Mesenteric fat pad (tissue), 1 donor: Measurements from ENCODE around the gene GJC1. TPM values are rescaled to one million over a fixed set of nuclear protein-coding genes. Genes with fewer than 3 reads are reported as not detected.
A peak's percentile ranks its signal among the peaks of the same experiment; 100 is the strongest.

Source experiments
- DNase-seq: peaks from one replicate; pipeline ENCODE4 v3.0.0-alpha.2; 2020; ENCODE audit warnings: low spot score
- total RNA-seq: library from RNA; stranded (reverse); fragmentation: NEBNext Ultra II Directional; extraction: Animal tissue kit (Norgen Biotek cat#: 25700); gene quantifications from one replicate; pipeline ENCODE4 v1.2.1, GENCODE V29; 2021
- donor health status: DM: yes; HTN: yes; CAD: no.

GJC1 gene
- total RNA-seq, 1 donor from 2014 or later, result 17.1 TPM

DNA sequence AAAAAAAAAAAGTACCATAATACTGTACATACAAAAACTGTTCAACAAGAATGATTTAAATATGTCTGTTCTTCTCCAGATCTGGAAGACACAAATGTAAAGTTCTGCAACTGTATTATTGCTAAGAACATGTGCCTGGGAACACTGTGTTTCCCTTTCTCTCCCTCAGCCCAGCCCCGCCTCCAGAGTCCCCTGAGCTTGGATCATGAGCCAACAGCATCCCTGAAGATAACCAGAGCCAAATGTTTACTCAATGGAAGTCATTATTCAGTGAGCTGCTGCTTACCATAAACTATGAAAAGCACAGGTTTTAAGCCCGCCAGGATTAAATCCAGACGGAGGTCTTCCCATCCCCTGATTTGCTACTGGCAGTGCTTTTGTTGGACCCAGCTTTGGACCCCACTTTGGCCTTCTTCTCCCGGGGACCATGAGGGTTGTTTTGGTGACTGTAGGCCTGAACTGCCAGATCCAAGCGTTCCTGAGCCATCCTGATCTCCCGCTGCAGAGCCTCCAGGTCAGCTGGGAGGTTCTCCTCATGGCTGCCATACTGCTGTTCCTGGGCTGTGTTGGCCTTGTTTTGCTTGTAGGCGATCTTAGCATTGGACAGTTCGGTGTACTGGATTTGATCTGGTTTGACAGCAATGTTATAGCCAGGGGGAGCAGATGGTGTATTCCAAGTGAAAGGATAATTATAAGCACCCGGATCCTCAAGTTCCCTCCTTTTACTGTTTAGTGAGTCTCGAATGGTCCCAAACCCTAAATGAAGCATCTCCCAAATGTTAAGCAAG lies 25.6 kb downstream of the GJC1 start:
- no peak for DNase-seq

DNA sequence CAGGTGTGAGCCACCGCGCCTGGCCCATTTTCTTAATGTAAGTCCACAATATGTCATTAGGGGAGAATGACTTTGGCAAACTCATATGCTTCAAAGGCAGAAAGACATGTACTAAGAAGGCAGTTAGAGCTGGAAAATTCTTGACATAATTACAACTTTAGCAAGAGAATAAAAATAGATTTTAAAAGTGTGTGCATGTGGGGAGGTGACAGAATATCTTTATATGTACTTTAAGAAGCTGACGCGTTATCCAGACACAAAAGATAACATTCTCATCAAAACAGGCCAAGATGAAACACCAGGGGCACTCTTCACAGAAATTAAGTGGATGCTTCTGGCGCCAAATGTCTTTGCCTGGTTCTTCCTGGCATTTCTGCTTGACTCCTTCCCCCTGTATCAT lies 28.2 kb downstream of the GJC1 start:
- DNase-seq, result no peak

DNA sequence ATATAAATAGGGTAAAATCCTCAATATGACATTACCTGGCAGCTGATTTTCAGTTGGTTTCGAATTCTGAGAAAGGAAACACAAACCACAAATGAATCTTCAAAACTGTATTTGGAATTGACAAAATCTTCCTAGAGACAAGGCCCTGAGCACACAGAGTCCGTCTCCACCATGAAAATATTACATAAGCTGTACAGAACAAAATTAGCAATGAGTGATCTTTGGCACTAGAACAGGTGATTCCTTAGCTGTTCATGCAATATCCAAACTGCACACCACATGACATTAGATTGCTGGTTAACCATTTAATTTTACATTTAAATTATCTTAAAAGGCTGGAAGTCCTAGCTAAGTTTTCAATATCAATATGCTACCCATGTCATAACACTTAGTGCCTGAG lies 31.7 kb downstream of the GJC1 start:
- no peak for DNase-seq

DNA sequence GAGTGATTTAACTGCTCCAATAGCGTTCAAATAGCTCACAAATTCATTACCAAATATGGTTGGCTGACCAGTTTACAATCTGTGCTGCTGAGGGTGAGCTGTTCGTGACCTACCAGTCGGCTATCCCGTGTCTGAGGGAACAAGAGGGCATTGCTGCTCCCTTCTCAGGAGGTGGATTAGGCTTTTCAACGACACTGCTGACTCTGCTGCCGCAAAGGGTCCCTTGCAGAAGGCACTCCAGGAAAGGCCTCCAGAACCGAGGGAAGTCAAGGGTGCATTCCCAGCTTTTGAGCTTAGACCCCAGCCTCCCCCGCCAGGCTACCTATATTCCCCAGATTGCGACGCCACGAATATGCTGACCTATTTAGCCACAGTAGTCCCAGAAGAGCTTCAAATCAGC lies 32.3 kb downstream of the GJC1 start:
- DNase-seq, result no peak

DNA sequence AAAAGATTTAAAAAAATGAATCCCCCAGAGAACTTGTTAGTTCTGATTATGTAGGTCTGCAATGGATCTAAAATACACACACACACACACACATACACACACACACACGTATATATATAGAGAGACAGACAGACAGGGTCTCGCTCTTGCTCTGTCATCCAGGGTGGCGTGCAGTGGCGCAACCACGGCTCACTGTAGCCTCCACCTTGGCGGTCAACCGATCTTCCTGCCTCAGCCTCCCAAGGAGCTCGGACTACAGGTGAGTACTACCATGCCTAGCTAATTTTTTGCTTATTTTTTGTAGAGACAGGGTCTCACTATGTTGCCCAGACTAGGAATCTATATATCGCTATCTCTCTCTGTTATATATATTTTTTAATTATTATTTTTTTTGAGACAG lies 33.4 kb downstream of the GJC1 start:
- peak; percentile 35 for DNase-seq

DNA sequence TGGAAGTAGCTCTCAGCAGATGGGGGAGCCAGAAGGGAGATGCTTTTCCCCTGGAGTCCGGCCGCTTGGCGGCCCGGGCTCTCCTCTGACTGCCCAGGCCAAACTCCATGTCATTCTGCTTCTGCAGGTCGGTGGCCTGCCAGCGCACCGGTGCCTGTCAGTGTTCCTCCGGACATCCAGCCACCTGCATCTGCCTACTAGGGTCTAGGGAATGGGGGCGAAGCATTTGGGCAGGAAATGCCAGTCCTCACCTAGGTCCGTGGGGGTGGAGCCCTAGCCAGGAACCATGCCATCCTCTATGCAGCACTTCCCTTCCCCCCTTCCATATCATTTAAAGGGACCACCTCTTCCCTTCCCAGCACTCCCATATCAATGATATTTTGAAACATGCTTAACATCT lies 34.2 kb downstream of the GJC1 start:
- peak; percentile 84 for DNase-seq

DNA sequence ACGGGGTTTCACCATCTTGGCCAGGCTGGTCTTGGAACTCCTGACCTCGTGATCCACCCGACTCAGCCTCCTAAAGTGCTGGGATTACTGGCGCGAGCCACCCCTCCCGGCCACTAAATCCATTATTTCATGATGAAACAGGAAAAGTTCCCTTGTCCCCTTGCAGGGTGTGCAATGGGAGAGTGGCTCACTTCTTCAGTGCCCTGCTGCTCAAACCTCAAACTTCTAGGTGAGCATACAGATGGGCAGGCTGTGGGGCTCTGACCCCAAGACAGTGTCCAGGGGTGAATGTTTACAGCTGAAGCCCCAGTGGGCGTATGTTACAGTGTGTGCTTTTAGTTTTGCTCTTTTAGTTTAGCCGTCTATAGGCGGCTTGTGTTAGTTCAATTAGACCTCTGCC lies 34.7 kb downstream of the GJC1 start:
- DNase-seq, result peak; percentile 49

DNA sequence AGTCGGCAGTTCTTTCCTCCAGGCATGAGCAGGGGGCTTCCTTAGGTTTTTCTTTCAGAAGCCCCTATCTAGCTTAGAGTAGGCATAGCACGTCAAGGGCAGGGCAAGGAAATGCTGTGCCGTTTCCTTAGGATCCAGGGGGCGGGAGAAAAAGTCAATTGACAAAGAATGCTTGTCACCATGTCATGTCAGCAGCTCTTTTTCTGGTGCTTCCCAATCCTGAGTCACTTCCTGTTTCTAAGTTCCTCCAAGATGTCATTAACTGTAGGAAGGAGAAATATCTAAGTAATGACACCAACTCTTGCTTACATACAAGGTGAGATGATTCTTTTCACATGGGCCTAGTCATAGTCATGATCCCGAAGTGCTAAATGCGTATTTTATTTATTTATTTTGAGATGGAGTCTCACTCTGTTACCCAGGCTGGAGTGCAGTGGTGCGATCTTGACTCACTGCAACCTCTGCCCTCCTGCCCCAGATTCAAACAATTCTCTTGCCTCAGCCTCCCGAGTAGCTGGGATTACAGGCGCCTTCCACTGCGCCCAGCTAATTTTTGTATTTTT lies 35.2 kb downstream of the GJC1 start:
- peak; percentile 35 for DNase-seq

DNA sequence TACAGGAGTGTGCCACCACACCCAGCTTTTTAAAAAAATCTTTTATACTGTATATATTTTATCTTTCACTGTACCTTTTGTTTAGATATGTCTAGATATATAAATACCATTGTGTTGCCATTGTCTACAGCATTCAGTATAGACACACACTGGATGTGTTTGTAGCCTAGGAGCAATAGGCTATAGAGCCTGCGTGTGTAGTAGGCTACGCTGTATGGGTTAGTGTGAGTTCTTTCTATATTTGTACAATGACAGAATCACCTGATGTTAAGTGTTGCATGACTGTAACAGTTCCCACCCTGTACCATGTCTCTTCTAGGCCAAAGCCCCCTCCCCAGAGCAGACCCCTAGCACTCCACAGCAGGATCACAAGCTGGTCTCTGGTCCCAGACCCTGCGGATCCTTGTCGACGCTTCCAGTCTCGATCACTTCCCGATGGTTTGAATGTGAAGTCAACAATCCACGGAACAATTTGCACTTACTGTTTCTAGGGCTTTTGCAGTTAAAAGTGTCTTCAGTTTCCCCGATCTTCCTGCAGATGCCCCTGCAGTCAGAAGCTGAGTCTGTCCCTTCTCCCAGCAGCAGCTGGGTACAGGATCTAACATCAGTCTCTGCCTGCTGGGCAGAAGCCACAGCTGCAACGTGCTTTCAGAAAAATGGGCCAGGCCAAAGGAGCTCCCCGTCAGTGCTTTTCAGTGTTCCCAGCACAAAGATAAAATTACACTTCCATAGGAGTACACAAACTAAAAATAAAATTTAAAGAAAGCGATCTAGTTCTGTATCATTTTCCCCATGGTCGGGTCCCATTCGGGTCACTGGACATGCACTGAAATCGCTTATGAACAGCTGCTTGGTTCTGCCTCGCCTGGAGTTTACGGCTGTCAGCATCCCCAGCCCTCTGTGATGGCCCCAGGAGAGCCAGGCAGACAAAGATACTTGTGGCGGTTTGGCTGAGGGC lies 35.9 kb downstream of the GJC1 start:
- peak; percentile 43 for DNase-seq

DNA sequence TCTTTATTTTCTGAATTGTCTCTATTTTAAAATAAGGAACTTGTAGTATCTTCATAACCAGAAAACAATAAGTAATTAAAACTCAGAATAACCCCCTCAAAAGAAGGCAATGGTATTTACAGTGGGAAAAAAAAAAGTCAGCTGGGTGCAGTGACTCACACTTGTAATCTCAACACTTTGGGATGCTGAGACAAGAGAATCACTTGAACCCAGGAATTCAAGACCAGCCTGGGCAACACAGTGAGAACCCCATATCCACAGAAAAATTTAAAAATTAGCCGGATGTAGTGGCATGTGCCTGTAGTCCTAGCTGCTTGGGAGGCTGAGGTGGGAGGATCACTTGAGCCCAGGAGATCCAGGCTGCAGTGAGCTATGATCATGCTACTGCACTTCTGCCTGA lies 37.8 kb downstream of the GJC1 start:
- no peak for DNase-seq

DNA sequence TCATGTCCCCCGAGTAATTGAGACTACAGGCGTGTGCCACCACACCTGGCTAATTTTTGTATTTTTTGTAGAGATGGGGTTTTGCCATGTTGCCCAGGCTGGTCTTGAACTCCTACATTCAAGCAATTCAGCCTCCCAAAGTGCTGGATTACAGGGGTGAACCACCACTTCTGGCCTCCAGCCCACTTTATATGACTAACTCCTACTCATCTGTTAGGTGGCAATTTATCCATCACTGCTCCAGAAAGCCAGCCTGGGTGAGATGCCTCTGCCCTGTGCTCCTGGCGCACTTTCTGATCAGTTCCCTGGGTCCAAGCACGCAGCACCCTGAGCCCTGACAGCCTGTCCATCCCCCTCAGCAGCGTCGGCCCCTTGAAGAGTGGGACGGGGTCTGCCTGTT lies 41.9 kb downstream of the GJC1 start:
- DNase-seq, result no peak

DNA sequence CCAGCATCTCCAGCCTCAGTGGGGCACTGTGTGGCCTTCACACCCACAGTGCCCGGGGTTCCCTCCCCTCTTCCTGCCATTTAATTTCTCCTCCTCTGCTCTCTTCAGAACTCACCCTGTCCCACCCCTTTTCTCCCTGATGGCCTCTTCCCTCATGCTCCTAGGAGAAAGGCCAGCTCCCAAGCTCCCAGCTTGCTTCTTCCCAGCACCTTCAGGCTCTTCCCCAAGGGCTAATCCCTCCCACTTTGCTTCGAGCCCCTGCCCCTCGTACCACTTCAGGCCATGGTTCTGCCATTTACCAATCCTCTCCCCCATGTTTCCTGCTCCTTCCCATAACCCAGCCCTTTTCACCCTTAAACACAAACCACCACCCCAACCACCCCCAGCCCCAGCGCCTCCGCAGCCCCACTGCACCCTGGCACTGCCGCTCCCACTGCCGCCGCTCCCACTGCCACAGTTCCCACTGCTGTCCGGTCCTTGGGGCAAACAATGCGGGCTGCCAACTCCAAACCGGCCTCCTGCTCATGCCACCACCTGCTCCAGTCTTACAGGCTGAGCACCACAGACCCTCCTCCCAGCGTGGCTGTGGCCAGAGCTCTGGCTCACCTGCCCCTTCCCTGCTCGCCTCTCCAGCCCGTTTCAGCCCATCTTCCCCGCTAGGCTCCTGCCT lies 42.7 kb downstream of the GJC1 start:
- DNase-seq, result no peak

DNA sequence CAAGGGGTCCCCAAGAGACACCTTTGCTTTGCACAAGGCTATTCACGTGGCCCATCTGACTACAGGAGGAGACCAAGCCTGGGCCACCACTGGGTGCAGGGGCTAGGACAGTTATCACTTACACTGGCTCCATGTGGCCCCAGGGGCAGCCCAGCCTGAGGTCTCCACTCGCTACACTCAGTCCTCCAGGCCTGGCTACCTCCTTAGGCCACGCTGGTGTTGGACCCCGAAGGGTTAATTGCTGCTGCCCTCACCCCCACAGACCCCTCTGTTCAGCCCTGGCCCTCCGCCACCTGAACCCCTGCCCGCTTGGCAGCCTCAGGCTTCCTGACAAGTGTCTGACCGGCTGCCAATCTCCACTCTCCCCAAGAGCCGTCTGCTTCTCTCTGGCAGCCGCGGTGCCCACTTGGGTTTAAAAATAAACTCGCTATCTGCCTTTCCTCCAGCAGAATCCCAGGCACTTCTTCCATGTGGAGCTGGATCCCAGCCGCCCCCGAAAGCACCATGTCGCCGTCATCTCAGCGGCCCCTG lies 43.5 kb downstream of the GJC1 start:
- DNase-seq, result no peak

DNA sequence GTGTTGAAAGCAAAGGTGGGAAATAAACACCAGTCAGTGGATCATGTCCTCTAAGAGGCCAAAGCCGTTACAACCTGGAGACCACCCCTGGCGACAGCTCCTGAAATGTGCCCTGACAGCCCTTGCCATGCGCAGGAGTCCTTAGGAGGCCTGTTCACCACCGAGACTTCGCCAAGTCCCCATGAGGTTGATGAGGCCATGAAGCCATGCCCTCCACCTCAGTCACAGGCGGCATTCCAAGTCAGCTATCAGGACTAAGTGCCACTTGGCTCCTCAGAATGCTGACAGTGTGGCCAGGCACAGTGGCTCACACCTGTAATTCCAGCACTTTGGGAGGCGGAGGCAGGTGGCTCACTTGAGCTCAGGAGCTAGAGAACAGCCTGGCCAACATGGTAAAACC lies 44.2 kb downstream of the GJC1 start:
- no peak for DNase-seq

DNA sequence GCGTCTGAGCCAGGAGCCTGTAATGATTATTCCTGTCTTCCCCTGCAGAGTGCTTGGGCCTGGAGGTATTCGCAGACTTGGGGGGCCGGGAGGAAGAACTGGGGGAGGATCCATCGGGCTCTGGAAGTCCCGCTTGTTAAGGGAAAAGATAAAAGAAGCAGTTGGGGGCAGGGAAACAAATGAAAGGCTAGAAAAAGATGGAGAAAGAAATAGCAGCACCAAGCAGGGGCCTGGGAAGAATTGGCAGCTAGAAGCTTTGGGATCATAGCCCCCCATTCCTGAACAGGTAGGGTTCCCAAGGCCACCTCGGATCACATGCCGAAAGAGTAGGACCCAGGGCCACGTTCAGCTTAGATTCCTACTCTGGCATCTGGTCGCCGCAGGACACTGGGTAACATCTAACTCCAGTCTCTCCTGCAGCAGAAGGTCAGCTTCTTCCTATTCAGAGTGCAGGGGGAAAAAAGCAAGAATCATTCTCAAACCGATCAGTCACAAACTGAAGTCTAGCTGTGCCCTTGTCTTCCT lies 47.7 kb downstream of the GJC1 start:
- DNase-seq, result no peak

DNA sequence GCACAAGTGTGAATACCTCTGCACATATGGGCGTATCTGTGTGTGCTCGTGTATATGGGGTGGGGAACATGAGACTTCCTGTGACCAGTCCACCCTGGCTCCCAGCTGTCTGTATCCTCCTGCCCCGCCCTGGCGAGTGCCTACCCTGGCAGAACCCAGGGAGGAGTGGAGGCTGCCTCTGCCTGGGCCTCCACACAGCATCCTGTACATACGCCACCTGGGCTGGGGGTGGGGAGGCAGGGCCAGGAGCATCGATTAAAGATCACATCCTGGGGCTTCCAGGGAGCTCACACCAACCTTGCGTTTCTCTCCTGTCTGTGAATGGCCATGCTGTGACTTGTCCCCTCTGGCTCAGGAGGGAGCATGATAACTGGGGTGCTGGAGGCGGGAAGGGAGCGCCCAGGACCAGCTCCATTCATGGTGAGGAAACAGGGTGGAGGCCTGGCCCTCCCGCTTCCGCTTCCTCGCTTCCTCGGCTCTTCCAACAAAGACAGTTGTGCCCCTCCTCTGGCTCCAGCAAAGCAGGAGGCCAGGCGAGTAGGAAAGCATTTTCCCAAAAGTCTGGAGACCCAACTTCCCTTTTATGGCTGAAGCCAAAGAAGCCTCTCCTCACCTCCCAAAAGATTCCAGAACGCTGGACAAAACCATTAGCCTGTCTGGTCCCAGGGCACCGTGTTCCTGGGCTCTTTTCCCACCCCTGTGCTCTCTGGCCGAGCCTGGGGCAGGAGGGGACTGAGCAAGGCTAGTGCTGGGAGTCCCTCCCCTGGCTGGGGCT lies 48.3 kb downstream of the GJC1 start:
- no peak for DNase-seq

DNA sequence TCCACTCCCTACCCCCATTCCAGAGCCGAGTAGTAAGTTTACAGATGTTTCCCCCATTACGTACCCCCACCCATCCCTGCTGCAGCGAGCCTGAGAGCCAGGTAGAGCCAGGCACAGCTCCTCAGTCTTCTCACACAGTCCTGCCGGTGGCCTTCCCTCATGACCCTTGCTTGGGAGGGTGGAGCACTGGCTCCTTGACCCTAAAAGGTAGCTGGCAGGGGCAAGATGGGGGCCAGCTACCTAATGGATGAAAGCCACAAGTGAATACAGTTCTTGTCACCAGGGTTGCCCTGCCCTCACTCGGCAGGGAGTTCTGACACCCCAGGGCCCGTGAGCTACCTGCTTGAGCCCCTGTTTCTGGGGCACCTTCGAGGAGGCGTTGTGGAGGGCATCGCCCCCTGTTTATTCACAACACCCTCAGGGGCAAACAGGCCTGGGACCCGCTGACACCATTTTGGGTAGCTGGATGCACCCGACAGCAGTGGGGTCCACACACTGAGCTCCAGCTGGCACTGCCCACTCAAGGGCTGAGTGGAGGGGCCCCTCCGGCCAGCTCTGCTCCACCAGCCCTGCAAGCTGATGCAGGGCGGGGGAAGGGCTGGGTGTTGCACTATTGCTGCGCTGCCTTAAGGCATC lies 49.1 kb downstream of the GJC1 start:
- no peak for DNase-seq

DNA sequence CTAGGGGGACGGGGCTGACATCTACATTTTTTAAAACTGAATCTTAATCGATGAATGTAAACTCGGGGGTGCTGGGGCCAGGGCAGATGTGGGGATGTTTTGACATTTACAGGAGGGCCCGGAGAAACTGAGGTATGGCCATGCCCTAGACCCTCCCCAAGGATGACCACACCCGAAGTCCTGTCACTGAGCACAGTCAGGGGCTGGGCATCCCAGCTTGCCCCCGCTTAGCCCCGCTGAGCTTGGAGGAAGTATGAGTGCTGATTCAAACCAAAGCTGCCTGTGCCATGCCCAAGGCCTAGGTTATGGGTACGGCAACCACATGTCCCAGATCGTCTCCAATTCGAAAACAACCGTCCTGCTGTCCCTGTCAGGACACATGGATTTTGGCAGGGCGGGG lies 49.9 kb downstream of the GJC1 start:
- no peak for DNase-seq

DNA sequence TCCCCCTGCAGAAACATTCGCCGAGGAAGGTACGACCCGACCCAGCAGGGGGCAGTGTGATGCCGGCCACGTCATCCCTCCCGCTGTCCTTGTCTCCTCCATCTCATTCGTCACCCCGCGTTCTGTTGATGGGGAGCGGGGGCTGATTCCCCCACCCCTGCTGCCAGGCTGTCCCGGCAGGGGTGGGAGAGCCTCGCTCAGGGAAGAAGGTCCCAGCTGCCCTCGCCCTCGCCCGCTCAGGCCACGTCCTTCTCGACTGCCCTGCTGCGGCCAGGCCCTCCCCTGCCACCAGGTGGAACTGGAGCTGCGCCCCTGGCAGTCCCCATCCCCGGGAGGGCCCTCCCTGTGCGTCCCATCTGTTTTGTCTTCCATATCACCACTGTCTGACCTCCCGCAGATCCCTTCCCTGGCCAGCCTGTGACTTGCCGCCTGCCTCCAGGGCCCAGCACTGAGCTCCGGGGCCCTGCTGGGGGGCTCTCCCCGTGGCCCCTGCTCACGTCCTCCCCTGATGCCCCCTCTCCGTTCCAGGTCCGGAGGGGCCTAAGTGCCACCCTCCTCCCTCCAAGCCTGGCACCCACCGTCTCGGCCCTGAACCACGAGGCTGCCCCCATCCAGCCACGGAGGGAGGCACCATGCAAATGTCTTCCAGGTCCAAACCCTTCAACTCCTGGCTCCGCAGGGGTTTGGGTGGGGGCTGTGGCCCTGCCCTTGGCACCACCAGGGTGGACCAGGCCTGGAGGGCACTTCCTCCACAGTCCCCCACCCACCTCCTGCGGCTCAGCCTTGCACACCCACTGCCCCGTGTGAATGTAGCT lies 50.7 kb downstream of the GJC1 start:
- DNase-seq, result no peak
